HG03354 (cell line): Measurements from ENCODE around the gene DGKB.

Experiments used
- ATAC-seq: cut with Tn5 transposase; IDR thresholded peaks from one replicate; pipeline ENCODE4 v1.9.1; 2021; ENCODE audit warnings: mild to moderate bottlenecking; ENCODE audit not compliant: unreplicated experiment, poor library complexity, severe bottlenecking

The DGKB gene

DNA sequence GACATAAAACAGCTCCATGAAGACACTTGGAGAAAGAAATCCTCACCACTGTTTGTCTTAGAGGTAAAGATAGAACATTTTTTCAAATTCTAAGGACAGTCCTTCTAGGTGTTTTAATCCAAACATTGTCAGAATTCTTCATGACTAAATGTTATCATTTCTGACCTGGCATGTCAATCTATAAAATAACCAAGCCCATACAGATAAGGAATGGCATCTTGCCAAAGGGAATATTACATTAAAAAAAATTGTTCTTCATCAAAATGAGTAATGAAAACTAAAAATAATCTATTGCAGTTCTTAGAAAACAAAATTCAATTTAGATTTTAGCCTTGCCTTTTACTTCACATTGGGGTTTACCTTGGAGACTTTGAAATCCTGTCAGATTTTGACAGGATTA is 33.6 kb downstream of the DGKB start:
- ATAC-seq = no peak

DNA sequence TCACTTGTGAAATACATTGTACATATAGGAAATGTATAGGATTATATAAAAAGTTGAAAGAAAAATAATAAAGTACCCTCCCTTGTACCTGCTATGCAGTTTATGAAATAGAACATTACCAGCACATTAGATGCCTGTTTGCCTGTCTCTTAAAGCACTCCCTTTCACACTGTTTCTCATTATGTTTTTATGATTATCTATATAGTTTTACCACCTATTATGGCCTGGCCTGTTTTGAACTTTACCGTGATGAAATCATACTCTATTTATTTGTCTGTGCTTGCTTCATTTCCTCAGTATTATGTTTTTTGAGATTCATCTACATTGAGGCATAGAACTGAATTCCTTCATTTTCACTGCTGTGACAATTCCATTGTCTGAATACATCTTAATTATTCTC is 41.1 kb downstream of the DGKB start:
- ATAC-seq = no peak

DNA sequence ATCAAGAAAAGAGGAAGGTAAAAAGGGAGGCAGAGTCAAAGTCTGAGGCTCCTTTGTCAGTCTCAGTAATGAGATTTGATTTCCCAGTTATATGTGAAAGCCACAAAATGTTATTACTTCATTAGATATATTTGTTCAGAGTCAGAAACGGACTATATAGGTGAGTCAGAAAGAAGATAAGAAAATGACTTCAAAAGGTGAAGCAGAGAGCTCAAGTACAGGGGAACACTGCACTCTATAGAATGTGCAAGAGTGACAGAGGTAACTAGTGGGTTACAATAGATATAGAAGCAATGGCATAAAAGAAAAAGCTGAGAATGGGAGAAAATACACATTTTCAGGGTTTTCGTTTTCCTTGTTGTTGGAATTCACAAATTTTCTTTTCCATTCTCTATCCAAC is 43.3 kb downstream of the DGKB start:
- ATAC-seq = no peak

DNA sequence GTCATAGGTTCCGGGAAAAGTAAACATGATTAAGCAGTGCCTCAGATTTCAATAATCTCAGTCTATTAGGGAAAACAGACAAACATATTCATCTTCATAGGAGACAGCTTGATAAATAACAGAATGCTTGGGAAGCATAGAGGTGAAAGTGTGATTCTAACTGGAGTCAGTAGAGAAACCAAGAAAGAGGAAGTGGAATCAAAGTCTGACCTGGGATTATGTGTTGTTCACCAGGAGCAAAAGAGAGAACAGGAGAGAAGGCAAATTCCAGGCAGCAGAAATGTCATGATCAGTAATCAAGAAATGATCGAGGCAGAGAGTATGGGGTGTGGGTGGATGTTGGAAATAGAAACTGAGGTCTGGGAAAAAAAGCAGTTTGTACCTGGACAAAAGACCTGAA is 43.7 kb downstream of the DGKB start:
- no peak for ATAC-seq

DNA sequence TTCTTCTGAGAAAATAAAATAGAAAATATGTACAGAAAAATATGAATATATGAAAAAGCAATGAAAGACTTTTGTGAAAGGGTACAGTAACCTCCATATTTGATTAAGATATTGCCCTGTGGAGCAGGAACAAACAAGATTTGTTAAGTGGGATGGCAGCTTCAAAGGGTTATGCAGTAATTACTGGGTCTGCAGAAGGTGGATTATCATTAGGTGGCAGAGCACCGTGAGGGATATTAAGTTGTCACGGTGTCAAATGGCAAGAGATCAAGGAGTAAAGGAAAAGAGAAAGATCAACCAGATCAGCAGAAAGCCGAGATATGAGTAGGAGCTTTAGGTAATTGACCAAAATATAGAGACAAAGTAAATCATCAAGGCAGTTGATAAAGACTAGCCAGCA is 44.1 kb downstream of the DGKB start:
- no peak for ATAC-seq

DNA sequence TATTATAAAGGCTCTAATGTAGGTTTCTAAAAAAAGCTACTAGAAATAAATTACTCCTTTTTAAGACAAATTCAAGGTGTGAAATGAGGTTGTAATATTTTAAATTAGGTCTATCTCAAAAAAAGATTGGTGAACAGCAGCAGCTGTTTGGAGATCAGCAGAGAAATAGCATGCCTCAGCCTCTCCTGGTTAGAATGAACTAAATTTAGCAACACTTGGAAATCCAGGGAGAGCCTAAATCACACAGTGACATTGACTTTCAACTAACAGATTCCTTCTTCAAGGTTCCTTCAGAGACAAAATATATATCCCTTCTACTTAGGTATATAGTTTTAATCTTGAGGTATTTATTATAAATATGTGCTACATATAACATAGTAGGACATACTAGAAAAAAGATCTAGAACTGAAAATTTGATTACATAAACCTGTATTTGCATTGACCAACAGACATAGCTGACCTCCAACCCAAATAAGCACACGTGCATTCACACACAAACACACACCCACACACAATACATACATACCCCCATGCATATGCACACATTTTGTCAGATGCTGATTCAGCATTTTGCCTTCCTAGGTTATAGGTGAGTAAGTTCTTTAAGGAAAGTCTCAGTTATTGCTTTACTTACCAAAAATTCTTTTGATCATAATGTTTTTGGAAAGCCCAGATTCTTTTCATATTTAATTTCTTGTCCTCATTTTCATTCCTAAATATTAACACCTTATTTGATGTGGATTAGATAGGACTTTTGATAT is 47.3 kb downstream of the DGKB start:
- ATAC-seq = no peak

DNA sequence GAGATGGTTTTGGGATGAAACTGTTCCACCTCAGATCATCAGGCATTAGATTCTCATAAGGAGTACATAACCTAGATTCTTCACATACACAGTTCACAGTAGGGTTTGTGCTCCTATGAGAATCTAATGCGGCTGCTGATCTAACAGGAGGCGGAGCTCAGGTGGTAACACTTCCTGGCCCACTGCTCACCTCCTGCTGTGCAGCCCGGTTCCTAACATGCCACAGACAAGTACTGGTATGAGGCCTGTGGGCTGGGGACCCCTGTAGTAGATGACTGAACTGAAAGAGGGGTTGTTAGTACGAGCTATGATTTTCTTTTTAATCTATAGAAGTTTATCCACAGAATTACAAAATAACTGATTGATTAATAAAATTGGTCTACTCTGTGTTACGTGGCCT is 48.1 kb downstream of the DGKB start:
- no peak for ATAC-seq

DNA sequence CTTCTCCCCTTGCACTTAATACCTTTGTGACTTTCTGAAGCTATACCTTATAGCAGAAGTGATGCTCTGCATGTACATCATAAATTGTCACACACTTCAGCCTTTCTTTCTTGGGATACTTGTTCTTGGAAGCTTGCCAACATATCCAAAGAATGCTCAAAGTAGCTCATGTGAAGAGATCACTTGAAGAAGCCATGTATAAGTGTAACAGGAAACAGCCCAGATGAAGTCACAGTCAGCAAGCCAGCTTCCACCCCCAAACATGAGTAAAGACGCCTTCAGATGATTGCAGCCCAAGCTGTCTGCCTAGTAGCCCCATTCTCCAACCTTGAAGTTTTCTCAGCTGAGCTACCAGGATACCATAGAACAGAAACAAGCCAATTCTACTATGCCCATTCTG is 50.9 kb downstream of the DGKB start:
- ATAC-seq = no peak

DNA sequence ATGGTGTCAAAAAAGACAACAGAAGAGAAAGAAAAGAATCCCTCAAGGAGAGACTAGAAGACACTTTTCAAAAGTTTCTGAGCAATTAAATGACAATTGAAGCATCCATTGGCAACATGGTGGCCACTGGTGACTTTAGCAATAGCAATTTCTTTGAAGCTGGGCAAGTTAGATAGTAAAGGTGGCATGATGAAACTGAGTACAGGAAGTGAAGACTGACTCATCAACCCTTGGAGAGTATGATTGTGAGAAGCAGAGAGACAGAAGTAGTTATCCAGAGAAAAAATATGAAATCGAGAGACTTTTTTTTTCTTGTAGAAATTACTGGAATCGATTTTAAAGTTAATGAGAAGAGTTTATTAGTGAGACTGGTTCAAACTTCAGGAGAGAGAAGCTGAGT is 52.5 kb downstream of the DGKB start:
- peak; percentile 55 for ATAC-seq

DNA sequence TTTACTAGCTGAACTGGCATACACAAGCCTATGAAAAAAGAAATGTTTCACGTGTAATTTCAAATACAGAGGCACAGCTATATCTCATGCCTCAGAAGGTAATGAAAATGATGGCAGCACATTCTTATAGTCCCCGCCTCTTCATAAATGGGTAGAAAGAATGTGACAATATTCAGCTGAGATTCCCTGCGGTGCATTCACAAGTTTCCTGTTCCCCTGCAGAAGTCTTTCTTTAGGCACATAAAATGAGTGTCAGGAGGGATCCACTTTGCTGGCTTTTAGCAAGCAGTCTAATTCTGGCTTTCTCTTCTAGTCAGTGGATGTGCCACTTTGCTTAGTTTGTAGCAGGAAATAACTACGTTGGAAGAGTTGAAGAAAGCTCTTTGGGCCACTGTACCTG is 56.1 kb downstream of the DGKB start:
- ATAC-seq = no peak

DNA sequence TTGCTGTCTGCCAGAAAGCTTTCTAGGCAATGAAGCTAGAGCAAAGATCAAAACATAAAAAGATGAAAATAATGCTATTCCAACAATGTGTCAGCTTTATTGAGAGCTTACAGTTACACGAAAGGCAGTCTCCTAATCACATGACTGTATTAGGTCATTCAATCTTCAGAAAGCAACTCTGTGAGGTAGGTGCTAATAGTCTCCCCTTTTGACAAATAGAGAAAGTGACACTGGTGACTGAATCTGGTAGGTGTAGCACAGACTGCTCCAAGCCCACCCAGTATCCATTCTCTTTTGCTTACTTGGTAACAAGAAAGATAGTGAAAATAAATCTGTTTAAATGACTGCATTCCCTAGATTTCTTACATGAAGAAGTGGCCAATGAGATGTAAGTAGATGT is 58.8 kb downstream of the DGKB start:
- ATAC-seq = no peak

DNA sequence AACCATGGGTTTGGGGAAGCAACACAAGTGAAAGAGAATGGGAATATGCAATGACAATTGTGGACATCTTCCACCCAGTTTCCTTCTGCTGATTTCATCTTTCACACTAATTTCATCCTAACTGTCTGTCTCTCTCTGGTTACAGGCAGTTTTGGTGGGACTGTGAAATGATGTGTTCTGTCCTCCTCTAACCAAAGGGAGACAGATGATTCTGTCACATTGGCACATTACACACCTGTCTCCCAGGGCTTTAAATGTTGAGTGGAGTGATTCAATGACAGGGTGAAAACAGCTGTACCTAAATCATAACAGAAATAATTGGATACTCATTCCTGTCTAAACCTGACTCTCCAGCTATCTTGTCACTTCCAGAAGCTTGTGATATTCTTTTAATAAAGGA is 60.0 kb downstream of the DGKB start:
- no peak for ATAC-seq

DNA sequence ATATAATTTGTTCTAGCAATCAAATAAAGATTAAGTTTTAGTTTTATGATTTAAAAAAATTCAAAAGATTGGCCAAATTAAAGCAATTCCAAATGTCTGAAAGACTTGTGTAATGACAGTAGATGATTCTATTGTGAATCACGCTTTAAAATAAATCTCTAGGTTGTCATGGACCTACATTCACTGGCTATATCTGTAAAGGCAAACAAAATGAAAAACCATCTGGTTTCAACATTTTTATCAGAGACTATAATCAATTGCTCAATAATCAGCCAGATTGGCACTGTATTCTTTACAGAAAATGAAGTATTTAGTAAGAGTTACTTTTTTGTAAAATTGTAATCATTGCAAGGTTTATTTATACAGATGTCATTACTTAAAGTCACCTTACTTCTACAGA is 60.7 kb downstream of the DGKB start:
- no peak for ATAC-seq

DNA sequence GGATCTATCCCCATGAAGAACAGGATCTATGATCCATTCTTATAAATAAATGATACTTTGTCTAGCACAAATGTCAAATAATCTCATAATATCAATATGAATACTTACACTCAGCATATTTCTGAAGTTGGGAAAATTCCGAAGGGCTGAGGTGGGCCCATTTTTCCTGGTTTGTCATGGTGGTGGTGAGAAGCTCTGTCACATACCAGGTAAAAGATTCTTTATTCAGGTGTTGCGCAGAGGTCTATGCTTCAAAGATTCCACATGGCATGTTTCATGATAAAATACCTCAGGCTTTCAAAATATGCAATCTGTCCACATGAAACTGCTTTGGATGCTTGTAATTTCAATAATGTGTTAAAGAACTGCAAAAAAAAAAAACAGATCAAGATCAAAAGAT is 61.5 kb downstream of the DGKB start:
- ATAC-seq = no peak

DNA sequence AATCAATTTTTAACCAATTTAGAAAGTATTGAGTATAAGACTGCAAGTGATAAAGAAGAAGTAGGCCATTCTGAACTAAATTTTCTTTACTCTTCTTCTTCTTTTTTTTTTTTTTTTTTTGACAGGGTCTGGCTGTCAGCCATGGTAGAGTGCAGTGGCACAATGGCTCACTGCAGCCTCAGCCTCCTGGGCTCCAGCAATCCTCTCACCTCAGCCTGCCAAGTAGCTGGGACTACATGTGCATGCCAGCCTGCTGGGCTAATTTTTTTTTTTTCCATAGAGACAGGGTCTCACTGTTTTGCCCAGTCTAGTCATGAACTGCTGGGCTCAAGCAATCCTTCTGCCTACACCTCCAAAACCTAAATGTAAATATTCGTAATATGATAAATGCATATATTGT is 63.2 kb downstream of the DGKB start:
- no peak for ATAC-seq

DNA sequence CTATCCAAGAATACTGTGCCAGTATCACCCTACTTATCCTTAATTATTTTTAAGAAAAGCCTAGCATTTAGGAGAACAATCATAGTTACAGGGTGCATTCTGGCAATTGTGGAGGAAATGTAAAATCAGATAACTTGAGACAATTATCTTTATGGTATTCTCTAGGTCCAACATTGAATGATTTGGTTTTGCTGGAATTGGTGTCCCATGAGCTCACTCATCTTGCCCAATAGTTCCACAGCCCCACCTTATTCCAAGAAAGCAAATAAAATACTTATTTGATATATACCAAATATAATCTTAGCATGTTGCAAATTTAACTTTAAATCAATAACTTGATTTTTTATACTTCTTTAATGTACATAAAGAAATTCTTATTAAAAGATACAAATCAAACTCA is 65.3 kb downstream of the DGKB start:
- ATAC-seq = no peak

DNA sequence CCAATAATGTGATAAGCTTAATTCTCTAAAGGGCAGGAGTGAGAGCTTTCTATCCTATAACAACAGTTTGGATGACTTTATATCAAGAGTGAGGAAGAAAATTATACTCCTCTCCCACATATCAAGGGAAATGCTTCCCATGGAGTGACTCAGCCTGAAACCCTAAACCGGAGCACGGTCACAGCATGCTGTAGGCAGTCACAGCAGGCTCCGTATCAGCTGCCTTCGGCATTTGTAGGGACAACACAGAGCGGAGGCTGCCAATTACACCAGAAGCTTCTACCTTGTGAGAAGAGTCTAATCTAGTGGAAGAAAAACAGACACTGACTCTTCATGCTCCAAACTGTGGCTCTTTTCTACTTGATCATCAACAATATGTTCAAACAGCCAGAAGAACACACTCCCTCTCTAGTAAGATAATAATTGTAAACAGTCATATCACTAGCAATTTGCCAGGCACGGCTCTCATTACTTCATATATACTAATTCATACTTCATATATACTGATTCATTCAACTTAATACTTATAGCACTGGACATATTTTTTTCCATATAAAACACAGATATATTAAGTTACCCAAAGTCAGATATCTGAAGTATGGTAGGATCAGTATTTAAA is 65.9 kb downstream of the DGKB start:
- no peak for ATAC-seq

DNA sequence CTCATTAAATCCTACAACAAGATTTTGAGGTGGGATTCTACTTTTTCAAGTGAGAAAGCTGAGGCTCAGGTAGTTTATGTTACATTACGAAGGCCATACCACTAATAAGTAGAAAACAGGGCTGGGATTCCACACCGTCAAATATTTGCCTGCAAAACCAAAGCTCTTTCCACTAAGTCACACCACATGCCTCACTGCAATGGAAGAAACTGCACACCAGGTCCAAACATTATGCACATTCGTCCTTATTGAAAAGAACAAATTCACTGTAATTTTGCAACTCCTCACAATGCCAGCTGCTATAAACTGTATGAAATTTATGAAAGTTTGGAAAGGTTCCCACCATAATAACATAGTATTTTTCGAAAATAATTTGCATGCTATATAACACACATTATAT is 66.5 kb downstream of the DGKB start:
- no peak for ATAC-seq

DNA sequence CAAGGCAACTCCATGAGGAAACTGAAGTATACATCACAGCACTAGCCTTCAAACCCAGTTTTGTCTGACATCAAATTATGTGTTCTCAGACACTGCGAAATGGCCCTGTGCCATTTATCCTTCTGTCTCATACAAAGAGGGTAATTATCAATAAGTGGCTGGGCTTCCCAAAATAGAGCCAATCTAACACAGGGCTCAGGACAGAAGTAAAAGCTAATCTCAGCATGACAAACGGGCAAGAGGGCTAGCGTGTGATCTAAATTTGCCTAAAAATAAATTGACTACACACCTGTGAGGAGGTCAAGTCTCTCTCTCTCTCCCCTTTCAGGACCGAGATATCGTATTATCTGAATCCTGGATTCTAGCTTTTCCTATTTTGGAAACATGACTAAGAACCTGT is 67.2 kb downstream of the DGKB start:
- ATAC-seq = no peak

DNA sequence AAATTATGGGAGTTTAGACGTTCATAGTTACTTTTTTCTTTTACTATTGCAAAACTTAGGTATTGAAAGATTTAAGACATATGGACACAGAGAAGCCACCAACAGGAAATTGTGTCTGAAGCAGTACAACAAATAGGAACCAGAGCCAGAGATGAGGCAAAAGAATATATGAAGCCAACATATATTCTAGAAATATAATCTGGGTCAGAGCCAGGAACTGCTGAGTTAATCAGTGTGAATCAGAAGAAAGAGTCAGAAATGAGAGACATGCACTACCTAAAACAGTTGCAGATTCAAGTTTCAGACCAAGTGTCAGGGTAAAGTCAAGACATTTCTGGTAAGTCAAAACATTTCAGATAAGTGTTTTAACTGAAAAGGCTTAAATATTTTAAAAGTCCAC is 67.7 kb downstream of the DGKB start:
- ATAC-seq = no peak

DNA sequence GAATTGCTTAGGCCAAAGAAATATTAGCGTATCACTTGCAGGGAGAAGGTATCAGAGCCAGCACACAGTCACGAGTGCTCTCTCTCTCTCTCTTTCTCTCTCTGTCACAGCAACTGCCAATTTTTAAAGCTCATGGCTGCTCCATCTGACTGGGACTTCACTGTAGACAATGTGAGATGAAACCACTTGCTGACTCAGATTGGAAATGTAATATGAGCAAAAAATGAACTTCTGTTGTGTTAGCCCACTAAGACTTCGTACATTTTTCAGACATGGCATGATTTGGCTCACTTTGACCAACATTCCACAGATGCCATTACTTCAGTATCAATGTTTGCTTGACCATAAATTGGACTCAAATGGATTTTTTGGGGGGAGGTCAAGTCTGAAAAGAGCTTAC is 68.1 kb downstream of the DGKB start:
- peak; percentile 75 for ATAC-seq

DNA sequence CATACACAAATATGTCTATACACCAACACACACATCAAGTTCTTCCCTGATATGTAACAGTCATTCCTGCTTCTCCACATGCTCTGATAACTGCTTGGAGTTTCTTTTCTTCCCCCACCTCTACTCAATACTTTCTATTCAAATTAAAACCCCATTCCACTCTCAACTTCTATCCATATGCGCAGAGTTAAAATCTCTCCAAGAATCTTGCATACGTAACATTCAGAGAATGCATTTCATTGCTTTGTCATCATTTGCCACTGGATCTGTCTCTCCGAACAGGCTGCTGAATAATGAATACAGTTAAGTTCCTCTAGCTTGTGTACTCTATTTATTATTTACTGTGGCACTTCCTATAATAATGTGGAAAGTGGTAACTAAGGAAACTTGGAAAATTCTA is 68.8 kb downstream of the DGKB start:
- ATAC-seq = no peak
